ENCODE data around the gene ACSF3.

ACSF3 gene

DNA sequence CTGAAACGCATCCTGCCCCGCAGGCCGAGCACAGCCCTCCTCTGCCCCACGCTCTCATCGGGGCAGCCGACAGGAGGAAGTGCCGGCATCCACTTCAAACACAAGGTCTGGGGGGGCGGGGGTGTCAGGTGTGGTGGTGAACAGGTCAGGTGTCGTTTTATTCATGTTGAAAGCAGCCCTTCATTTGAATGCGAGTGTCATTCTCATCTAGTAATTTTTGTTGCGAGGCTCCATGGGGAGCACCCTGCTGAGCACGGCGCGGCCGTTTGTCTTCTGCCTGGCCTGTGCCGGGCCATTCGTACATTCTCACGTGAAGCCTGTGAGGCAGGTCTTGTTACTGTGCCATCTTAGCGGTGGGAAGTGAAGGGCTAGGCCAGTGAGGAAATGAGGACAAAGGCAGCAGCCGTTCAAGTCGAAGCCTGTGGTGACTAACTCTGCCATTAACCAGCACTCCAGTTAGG, 1.9 kb downstream of the ACSF3 start:
- Histone ChIP-seq H3K9me3 (no peaks in the 10 kb centered on the region), H3K27me3 (peaks cover 0 to 7% of the 10 kb centered on the region in 2 donors), H3K4me1 (peaks cover 4 to 41% (median 18%) of the 10 kb centered on the region in 4 donors), H3K27ac (no peak overlapping the region), H3K4me3 (no peak overlapping the region), H3K36me3 (peaks cover 0 to 10% (median 6%) of the 10 kb centered on the region in 3 donors)
- intact Hi-C loops (cut with DNase I; ENCODE audit: low total_unique reads), result no loop called here
- no peak for DNase-seq
- TF ChIP-seq, protein P1, sequence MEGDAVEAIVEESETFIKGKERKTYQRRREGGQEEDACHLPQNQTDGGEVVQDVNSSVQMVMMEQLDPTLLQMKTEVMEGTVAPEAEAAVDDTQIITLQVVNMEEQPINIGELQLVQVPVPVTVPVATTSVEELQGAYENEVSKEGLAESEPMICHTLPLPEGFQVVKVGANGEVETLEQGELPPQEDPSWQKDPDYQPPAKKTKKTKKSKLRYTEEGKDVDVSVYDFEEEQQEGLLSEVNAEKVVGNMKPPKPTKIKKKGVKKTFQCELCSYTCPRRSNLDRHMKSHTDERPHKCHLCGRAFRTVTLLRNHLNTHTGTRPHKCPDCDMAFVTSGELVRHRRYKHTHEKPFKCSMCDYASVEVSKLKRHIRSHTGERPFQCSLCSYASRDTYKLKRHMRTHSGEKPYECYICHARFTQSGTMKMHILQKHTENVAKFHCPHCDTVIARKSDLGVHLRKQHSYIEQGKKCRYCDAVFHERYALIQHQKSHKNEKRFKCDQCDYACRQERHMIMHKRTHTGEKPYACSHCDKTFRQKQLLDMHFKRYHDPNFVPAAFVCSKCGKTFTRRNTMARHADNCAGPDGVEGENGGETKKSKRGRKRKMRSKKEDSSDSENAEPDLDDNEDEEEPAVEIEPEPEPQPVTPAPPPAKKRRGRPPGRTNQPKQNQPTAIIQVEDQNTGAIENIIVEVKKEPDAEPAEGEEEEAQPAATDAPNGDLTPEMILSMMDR (IDR thresholded peaks at IDR 0.05), result no peak

GRCh38 chr16:89096042-89096717, 2.5 kb downstream of the ACSF3 start:
- peaks cover 4 to 41% (median 18%) of the 10 kb centered on the region in 4 donors for H3K4me1 ChIP-seq
- H3K9me3 ChIP-seq, result no peaks in the 10 kb centered on the region
- no peak overlapping the region for H3K4me3 ChIP-seq
- DNase-seq, result no peak
- intact Hi-C loops (cut with DNase I; ENCODE audit: low total_unique reads), result no loop called here
- H3K27ac ChIP-seq, result no peak overlapping the region
- TF ChIP-seq, protein P1 (IDR thresholded peaks at IDR 0.05), result no peak
- peaks cover 0 to 2% of the 10 kb centered on the region in 2 donors for H3K27me3 ChIP-seq
- H3K36me3 ChIP-seq, result peaks cover 4 to 17% (median 12%) of the 10 kb centered on the region in 3 donors

DNA sequence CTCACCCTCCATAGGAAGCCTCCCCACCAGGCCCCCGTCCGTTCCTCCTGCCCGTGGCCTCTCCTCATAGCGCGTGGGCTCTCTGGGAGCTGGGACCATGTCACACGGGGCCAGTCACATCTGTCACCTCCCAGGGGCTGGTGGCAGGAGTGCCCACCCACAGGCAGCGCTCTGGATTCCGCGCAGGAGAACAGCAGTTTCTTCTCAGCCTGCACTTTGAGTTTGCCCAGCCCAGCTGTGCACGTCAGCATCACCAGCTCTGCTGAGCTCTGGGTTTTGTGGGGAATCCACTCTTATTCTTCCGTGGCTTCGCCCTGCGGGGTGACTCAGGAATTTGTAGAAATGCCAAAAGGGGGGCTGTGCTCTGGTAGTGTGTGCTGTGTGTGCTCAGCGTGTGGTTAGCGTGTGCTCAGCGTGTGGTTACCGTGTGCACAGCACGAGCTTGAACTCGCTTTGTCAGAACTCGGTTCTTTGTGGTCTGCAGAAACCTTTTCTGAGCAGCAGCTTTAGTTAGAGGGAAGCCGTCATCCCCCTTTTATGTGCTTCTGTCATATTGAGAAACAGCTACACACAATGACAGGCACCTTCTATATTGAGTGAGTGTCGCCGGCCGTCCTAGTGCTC, 3.2 kb downstream of the ACSF3 start:
- TF ChIP-seq, protein P1 (IDR thresholded peaks at IDR 0.05), result no peak
- peaks cover 4 to 41% (median 18%) of the 10 kb centered on the region in 4 donors for H3K4me1 ChIP-seq
- H3K9me3 ChIP-seq, result no peaks in the 10 kb centered on the region
- H3K4me3 ChIP-seq, result no peak overlapping the region
- no peaks in the 10 kb centered on the region for H3K27me3 ChIP-seq
- peaks cover 11 to 24% (median 17%) of the 10 kb centered on the region in 3 donors for H3K36me3 ChIP-seq
- DNase-seq, result no peak
- intact Hi-C loops (cut with DNase I; ENCODE audit: low total_unique reads), result no loop called here
- H3K27ac ChIP-seq, result no peak overlapping the region

GRCh38 chr16:89097392-89097772, 3.7 kb downstream of the ACSF3 start:
- no peak overlapping the region for H3K27ac ChIP-seq
- no peak for DNase-seq
- H3K4me1 ChIP-seq, result peaks cover 4 to 41% (median 18%) of the 10 kb centered on the region in 4 donors
- H3K4me3 ChIP-seq, result no peak overlapping the region
- no peaks in the 10 kb centered on the region for H3K27me3 ChIP-seq
- TF ChIP-seq, protein P1 (IDR thresholded peaks at IDR 0.05), result no peak
- intact Hi-C loops (cut with DNase I; ENCODE audit: low total_unique reads), result no loop called here
- peaks cover 16 to 29% (median 22%) of the 10 kb centered on the region in 3 donors for H3K36me3 ChIP-seq
- no peaks in the 10 kb centered on the region for H3K9me3 ChIP-seq

GRCh38 chr16:89098767-89099430, 5.2 kb downstream of the ACSF3 start:
- Histone ChIP-seq H3K27ac (no peak overlapping the region), H3K9me3 (no peaks in the 10 kb centered on the region), H3K27me3 (no peaks in the 10 kb centered on the region), H3K36me3 (peaks cover 31 to 44% (median 37%) of the 10 kb centered on the region in 3 donors), H3K4me3 (no peak overlapping the region), H3K4me1 (peaks cover 4 to 30% (median 14%) of the 10 kb centered on the region in 4 donors)
- no peak for DNase-seq
- TF ChIP-seq, protein P1 (IDR thresholded peaks at IDR 0.05), result no peak
- intact Hi-C loops (cut with DNase I; ENCODE audit: low total_unique reads), result no loop called here

Data from tibial artery (tissue), 4 donors.